PC-3 (cell line): ENCODE data around the gene PIK3IP1.

Experiments used
- CTCF ChIP-seq: fragments of 300-600 bp; sonication (generic); conservative IDR thresholded peaks from 2 replicates; pipeline ENCODE4 v1.5.1; 2017; ENCODE audit warnings: antibody characterized with exemption, low read depth, mild to moderate bottlenecking, low read length
- EZH2 ChIP-seq: fragments of 300-600 bp; sonication (generic); IDR thresholded peaks from one replicate; pipeline ENCODE4 v1.6.1; 2017; ENCODE audit warnings: antibody characterized with exemption, mild to moderate bottlenecking, low read length; ENCODE audit not compliant: unreplicated experiment

GRCh38 chr22:31332886-31333285, 40.6 kb upstream of the PIK3IP1 start:
- TF ChIP-seq CTCF (no peak), EZH2 (no peak)
